ENCODE results near the gene PHKB.

DNA sequence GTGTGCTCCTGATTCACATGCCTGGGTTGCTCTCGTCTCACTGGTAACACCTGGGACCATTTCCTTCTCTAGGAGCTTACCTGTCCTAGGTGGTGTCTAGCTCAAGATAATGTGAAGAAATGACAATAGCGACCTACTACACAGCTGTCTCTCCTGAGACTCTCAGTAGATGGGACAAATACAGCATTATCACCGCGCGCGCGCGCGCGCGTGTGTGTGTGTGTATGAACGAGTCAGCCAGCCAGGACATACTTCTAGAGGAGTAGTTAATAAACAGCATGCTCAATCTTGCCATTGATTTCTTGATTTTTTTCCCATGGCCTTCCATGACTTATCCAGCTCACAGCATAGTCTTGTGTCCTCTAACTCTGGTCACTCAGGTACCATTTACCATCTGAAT lies 268.6 kb downstream of the PHKB start:
- no peak for TF ChIP-seq EZH2 (IDR thresholded peaks at IDR 0.05; ENCODE audit: low read length)
- TF ChIP-seq CTCF (optimal IDR thresholded peaks at IDR 0.05 in 1 of 3, IDR thresholded peaks at IDR 0.05 in 1 of 3, conservative IDR thresholded peaks at IDR 0.05 in 1 of 3; ENCODE audit: extremely low read depth in 1 of 3, insufficient read depth in 2 of 3, low read length in 3 of 3), result no peak
